Measurements from ENCODE around the gene PDIA6. TPM values are rescaled to one million over a fixed set of nuclear protein-coding genes. Genes with fewer than 3 reads are reported as not detected.

The PDIA6 gene
- total RNA-seq, 1 experiment from 2014 or later: 149 TPM

DNA sequence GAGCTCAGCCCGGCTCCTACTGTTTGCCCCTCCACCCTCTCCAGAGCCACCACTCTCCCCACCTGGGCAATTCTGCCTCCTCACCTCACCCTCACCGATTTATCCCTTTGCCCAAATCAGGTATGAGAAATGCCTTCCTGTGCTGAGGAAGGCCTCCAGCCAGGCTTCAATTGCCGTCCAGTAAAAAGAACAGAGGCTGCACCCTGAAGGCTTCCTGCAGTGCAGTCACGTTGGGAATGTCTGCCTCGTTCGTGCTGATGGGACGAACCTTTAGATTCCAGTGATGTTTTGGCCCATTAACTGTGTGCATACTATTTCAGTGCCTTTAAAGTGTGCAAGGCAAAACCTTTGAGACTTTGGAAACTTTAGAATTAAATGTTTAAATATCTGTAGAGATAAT, 57.0 kb downstream of the PDIA6 start (continued):
- TF ChIP-seq, protein P1, sequence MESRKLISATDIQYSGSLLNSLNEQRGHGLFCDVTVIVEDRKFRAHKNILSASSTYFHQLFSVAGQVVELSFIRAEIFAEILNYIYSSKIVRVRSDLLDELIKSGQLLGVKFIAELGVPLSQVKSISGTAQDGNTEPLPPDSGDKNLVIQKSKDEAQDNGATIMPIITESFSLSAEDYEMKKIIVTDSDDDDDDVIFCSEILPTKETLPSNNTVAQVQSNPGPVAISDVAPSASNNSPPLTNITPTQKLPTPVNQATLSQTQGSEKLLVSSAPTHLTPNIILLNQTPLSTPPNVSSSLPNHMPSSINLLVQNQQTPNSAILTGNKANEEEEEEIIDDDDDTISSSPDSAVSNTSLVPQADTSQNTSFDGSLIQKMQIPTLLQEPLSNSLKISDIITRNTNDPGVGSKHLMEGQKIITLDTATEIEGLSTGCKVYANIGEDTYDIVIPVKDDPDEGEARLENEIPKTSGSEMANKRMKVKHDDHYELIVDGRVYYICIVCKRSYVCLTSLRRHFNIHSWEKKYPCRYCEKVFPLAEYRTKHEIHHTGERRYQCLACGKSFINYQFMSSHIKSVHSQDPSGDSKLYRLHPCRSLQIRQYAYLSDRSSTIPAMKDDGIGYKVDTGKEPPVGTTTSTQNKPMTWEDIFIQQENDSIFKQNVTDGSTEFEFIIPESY (IDR thresholded peaks at IDR 0.05; ENCODE audit: extremely low read depth, insufficient replicate concordance, low read length): no peak
- TF ChIP-seq, protein P2, sequence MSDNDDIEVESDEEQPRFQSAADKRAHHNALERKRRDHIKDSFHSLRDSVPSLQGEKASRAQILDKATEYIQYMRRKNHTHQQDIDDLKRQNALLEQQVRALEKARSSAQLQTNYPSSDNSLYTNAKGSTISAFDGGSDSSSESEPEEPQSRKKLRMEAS (IDR thresholded peaks at IDR 0.05): no peak
- no peak for TF ChIP-seq POLR2AphosphoS5 (IDR thresholded peaks at IDR 0.05; ENCODE audit: low read depth, low read length)
- TF ChIP-seq YY1 (IDR thresholded peaks at IDR 0.05; ENCODE audit: extremely low read depth, insufficient replicate concordance, low read depth, low read length): no peak

DNA sequence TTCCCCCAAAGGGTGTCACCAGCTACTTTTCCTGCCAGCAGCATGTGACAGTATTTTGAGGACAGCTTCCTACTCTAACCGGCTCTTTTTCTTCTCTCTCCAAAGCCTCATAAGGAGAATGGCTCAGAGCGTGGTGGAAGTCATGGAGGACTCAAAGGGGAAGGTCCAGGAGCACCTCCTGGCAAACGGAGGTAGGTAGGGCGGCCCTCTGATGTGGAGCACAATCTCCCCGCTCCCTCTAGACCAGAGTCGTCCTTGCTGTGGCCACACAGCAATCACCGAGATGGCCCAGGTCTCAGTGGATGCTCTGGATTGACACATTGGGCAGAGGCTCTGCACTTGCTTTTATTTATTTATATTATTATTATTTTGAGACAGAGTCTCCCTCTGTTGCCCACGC, 58.7 kb downstream of the PDIA6 start:
- H3K27me3 ChIP-seq (ENCODE audit: insufficient read depth, low read length): no peaks in the 10 kb centered on the region; the same call in 1 of the 2 replicates
- no TSS peak for BruUV-seq (replicated peaks)
- H3K9ac ChIP-seq (ENCODE audit: low read length): no peak overlapping the region
- no peak overlapping the region for H3K4me3 ChIP-seq (replicated peaks in 1 of 2; ENCODE audit: low read depth in 1 of 2, low read length in 2 of 2)
- H3K4me1 ChIP-seq (ENCODE audit: control insufficient read depth in 1 of 2, insufficient read depth in 2 of 2, low read length in 2 of 2): peaks cover 6 to 8% of the 10 kb centered on the region in 2 experiments; a peak in 2 of 4 replicates
- no peaks in the 10 kb centered on the region for H3K79me2 ChIP-seq (ENCODE audit: insufficient read depth, low read length)
- H3K9me2 ChIP-seq (ENCODE audit: insufficient read depth): no peaks in the 10 kb centered on the region
- CTCF ChIA-PET: no interaction called here
- intact Hi-C loops (cut with micrococcal nuclease): no loop called here
- no peak overlapping the region for H3K4me2 ChIP-seq (ENCODE audit: low read length)
- H2AFZ ChIP-seq (ENCODE audit: low read depth, low read length, poor library complexity, severe bottlenecking): no peak overlapping the region
- H3K27ac ChIP-seq (ENCODE audit: low read depth, low read length): no peak overlapping the region
- POLR2A ChIA-PET: no interaction called here
- H3K9me3 ChIP-seq (ENCODE audit: control insufficient read depth in 1 of 2, insufficient read depth in 1 of 2, low read depth in 1 of 2, low read length in 2 of 2): no peaks in the 10 kb centered on the region
- RAD21 ChIA-PET (ENCODE audit: low non-redundant PET in 1 of 2, low total read pairs in 2 of 2, uncharacterized antibody in 2 of 2, unreplicated experiment in 2 of 2): no interaction called here
- ATAC-seq: no peak
- no peaks in the 10 kb centered on the region for H3K36me3 ChIP-seq (ENCODE audit: control insufficient read depth in 1 of 2, insufficient read depth in 2 of 2, low read length in 2 of 2)
- no peak for DNase-seq (ENCODE audit: low read depth, low spot score)
- H4K20me1 ChIP-seq (ENCODE audit: insufficient read depth): no peaks in the 10 kb centered on the region
- no peak for TF ChIP-seq POLR2AphosphoS5 (IDR thresholded peaks at IDR 0.05; ENCODE audit: low read depth, low read length)
- TF ChIP-seq EZH2 (IDR thresholded peaks at IDR 0.05): no peak
- no peak for TF ChIP-seq POLR2A (IDR thresholded peaks at IDR 0.05; ENCODE audit: borderline replicate concordance, extremely low read depth, insufficient read depth, insufficient read length)
- no peak for TF ChIP-seq FOSL1 (IDR thresholded peaks at IDR 0.05; ENCODE audit: low read depth)
- no peak for TF ChIP-seq ELF1 (IDR thresholded peaks at IDR 0.05; ENCODE audit: borderline replicate concordance, low read depth)
- no peak for TF ChIP-seq CEBPB (IDR thresholded peaks at IDR 0.05; ENCODE audit: low read depth)
- TF ChIP-seq, protein P3, sequence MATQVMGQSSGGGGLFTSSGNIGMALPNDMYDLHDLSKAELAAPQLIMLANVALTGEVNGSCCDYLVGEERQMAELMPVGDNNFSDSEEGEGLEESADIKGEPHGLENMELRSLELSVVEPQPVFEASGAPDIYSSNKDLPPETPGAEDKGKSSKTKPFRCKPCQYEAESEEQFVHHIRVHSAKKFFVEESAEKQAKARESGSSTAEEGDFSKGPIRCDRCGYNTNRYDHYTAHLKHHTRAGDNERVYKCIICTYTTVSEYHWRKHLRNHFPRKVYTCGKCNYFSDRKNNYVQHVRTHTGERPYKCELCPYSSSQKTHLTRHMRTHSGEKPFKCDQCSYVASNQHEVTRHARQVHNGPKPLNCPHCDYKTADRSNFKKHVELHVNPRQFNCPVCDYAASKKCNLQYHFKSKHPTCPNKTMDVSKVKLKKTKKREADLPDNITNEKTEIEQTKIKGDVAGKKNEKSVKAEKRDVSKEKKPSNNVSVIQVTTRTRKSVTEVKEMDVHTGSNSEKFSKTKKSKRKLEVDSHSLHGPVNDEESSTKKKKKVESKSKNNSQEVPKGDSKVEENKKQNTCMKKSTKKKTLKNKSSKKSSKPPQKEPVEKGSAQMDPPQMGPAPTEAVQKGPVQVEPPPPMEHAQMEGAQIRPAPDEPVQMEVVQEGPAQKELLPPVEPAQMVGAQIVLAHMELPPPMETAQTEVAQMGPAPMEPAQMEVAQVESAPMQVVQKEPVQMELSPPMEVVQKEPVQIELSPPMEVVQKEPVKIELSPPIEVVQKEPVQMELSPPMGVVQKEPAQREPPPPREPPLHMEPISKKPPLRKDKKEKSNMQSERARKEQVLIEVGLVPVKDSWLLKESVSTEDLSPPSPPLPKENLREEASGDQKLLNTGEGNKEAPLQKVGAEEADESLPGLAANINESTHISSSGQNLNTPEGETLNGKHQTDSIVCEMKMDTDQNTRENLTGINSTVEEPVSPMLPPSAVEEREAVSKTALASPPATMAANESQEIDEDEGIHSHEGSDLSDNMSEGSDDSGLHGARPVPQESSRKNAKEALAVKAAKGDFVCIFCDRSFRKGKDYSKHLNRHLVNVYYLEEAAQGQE (IDR thresholded peaks at IDR 0.05; ENCODE audit: low read depth): no peak
- TF ChIP-seq SP1 (IDR thresholded peaks at IDR 0.05; ENCODE audit: low read depth): no peak
- TF ChIP-seq, protein P4, sequence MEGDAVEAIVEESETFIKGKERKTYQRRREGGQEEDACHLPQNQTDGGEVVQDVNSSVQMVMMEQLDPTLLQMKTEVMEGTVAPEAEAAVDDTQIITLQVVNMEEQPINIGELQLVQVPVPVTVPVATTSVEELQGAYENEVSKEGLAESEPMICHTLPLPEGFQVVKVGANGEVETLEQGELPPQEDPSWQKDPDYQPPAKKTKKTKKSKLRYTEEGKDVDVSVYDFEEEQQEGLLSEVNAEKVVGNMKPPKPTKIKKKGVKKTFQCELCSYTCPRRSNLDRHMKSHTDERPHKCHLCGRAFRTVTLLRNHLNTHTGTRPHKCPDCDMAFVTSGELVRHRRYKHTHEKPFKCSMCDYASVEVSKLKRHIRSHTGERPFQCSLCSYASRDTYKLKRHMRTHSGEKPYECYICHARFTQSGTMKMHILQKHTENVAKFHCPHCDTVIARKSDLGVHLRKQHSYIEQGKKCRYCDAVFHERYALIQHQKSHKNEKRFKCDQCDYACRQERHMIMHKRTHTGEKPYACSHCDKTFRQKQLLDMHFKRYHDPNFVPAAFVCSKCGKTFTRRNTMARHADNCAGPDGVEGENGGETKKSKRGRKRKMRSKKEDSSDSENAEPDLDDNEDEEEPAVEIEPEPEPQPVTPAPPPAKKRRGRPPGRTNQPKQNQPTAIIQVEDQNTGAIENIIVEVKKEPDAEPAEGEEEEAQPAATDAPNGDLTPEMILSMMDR (IDR thresholded peaks at IDR 0.05 in 2 of 3, conservative IDR thresholded peaks at IDR 0.05 in 1 of 3; ENCODE audit: borderline replicate concordance in 1 of 3, insufficient read depth in 1 of 3, low read depth in 2 of 3, low read length in 2 of 3): no peak
- TF ChIP-seq JUND (IDR thresholded peaks at IDR 0.05): no peak
- no peak for TF ChIP-seq CBX3 (IDR thresholded peaks at IDR 0.05; ENCODE audit: low read depth)
- TF ChIP-seq, protein P5, sequence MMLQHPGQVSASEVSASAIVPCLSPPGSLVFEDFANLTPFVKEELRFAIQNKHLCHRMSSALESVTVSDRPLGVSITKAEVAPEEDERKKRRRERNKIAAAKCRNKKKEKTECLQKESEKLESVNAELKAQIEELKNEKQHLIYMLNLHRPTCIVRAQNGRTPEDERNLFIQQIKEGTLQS (IDR thresholded peaks at IDR 0.05): no peak
- no peak for TF ChIP-seq RAD21 (IDR thresholded peaks at IDR 0.05; ENCODE audit: low read depth)
- TF ChIP-seq, protein P2 (IDR thresholded peaks at IDR 0.05): no peak
- TF ChIP-seq TCF7L2 (IDR thresholded peaks at IDR 0.05; ENCODE audit: borderline replicate concordance, extremely low read depth, insufficient read depth, insufficient read length): no peak
- no peak for TF ChIP-seq ZFX (IDR thresholded peaks at IDR 0.05)
- TF ChIP-seq YY1 (IDR thresholded peaks at IDR 0.05; ENCODE audit: extremely low read depth, insufficient replicate concordance, low read depth, low read length): no peak
